ENCODE measurements around the gene MMP8. TPM values are rescaled to one million over a fixed set of nuclear protein-coding genes. Genes with fewer than 3 reads are reported as not detected.

MMP8 gene
- total RNA-seq, 1 experiment from 2014 or later, result not detected

DNA sequence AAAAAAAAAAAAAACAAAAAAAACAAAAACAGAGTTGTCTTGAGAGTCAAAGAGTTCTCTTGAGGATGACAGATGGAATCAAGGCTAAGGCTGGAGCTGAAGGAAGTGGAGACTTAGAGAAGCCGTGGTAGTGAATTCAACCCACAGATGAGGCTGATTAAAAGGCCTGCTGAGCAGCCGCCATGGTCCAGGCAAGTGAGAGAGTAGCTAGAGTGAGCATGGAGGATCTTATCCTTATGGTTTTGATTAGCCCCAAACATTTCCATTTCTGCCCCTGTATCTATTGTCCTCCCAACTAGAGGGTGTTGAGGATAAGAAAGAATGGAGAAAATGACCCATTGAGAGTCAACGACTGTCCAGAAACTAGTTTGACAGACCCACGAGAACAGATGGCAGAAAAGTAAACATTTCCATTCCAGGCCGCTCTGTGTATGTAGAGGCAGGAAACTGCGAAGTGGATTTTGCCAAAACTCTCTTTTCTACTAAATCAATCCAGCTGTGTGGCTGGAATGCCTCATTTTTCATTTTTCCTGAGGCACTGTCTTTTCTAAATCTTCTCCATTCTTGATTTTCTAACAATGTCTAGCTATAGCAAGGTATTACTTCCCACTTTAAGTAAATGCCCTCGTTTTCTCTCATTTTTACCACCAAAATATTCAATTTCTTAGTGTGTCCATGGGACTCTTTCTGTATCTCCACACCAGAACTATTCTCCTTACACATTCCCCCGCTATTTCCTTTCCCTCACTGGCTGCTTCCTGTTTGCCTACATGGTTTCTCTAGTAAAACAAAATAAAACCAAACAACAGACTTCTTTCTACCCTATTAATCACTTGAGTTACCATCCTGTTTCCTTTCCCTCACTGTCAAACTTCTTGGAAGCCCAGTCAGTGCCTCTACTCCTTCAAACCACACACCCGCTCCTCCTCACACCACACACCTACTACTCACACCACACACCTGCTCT lies 5.4 kb upstream of the MMP8 start:
- Histone ChIP-seq H3K27ac (ENCODE audit: insufficient read length, low read depth, low read length) (no peak overlapping the region), H4K8ac (replicated peaks; ENCODE audit: insufficient read length, low read depth, low read length) (no peak overlapping the region), H3K4ac (ENCODE audit: low read depth, low read length) (no peak overlapping the region), H4K20me1 (ENCODE audit: control insufficient read depth, insufficient read depth, insufficient read length) (no peaks in the 10 kb centered on the region), H2BK12ac (ENCODE audit: insufficient read length, low read depth, low read length) (no peak overlapping the region), H2BK5ac (ENCODE audit: insufficient read length, low read length) (no peak overlapping the region), H3K9ac (ENCODE audit: extremely low read depth, insufficient read length, low read length) (no peak overlapping the region), H3K9me3 (ENCODE audit: control insufficient read depth, low read depth, low read length) (no peaks in the 10 kb centered on the region), H2BK15ac (ENCODE audit: low read depth, low read length) (no peak overlapping the region), H2BK20ac (ENCODE audit: low read depth, low read length, poor library complexity, severe bottlenecking) (no peak overlapping the region), H3K4me2 (ENCODE audit: insufficient read depth, insufficient read length, low read length) (no peak overlapping the region), H3K23me2 (ENCODE audit: insufficient read length, low read depth, low read length, poor library complexity, severe bottlenecking) (no peaks in the 10 kb centered on the region), H3K18ac (ENCODE audit: insufficient read length, low read depth, low read length) (no peak overlapping the region), H4K91ac (ENCODE audit: insufficient read length, low read depth, low read length) (no peak overlapping the region), H3K4me1 (ENCODE audit: insufficient read depth, low read length) (no peaks in the 10 kb centered on the region), H2BK120ac (ENCODE audit: low read depth, low read length, poor library complexity, severe bottlenecking) (no peak overlapping the region), H3K27me3 (ENCODE audit: insufficient read depth, low read length) (no peaks in the 10 kb centered on the region), H3K79me1 (ENCODE audit: insufficient read depth, low read depth, low read length, poor library complexity, severe bottlenecking) (no peaks in the 10 kb centered on the region), H3K79me2 (ENCODE audit: insufficient read depth, low read length) (no peaks in the 10 kb centered on the region), H3T11ph (ENCODE audit: low read length) (no peak overlapping the region), H3K56ac (ENCODE audit: insufficient read length, low read depth, low read length) (no peak overlapping the region), H2AK5ac (ENCODE audit: insufficient read length, low read length) (no peak overlapping the region), H2AFZ (ENCODE audit: low read length) (no peak overlapping the region), H3K14ac (ENCODE audit: insufficient read depth, low read length) (no peak overlapping the region), H3K23ac (ENCODE audit: insufficient read length, low read depth, low read length) (no peak overlapping the region), H4K5ac (ENCODE audit: insufficient read length, low read depth, low read length) (no peak overlapping the region)
- no peak overlapping the region for H3K4me3 Mint-ChIP-seq
- H3K27me3 Mint-ChIP-seq (ENCODE audit: low read depth), result no peaks in the 10 kb centered on the region
- no peak for TF ChIP-seq CTCF (conservative IDR thresholded peaks at IDR 0.05)
- no peaks in the 10 kb centered on the region for H3K9me3 Mint-ChIP-seq
- no CpG with 5 or more reads among the region's 9 CpGs for WGBS (ENCODE audit: extremely low coverage, insufficient read length, low lambda C conversion rate)
- no peak overlapping the region; a peak in 1 of 7 replicates for H3K27ac Mint-ChIP-seq
- H3K36me3 Mint-ChIP-seq (ENCODE audit: insufficient read depth in 1 of 3, low read depth in 3 of 3), result no peaks in the 10 kb centered on the region
- DNase-seq, result no peak
- peaks cover 0 to 3% of the 10 kb centered on the region in 2 experiments; a peak in 2 of 4 replicates for H3K4me1 Mint-ChIP-seq
